Ishikawa (cell line): ENCODE results near the gene POLR1A.

Experiments used
- CEBPB ChIP-seq: IDR thresholded peaks from 2 replicates; pipeline ENCODE4 v1.6.1; 2012
- CREB1 ChIP-seq: IDR thresholded peaks from 2 replicates; pipeline ENCODE4 v1.6.1; 2012; ENCODE audit warnings: low read depth
- EGR1 ChIP-seq: IDR thresholded peaks from 2 replicates; pipeline ENCODE4 v1.6.1; 2012
- EP300 ChIP-seq: IDR thresholded peaks from 2 replicates; pipeline ENCODE4 v1.6.1; 2012; ENCODE audit warnings: borderline replicate concordance
- FOXM1 ChIP-seq: IDR thresholded peaks from 2 replicates; pipeline ENCODE4 v1.6.1; 2012; ENCODE audit warnings: low read depth, borderline replicate concordance
- MAX ChIP-seq: IDR thresholded peaks from 2 replicates; pipeline ENCODE4 v1.6.1; 2012
- NFIC ChIP-seq: IDR thresholded peaks from 2 replicates; pipeline ENCODE4 v1.6.1; 2012
- RAD21 ChIP-seq: IDR thresholded peaks from 2 replicates; pipeline ENCODE4 v1.6.1; 2012; ENCODE audit warnings: low read depth
- TAF1 ChIP-seq: IDR thresholded peaks from 2 replicates; pipeline ENCODE4 v1.6.1; 2012; ENCODE audit warnings: low read depth, mild to moderate bottlenecking
- TCF12 ChIP-seq: IDR thresholded peaks from 2 replicates; pipeline ENCODE4 v1.6.1; 2012; ENCODE audit warnings: low read depth
- TEAD4 ChIP-seq: IDR thresholded peaks from 2 replicates; pipeline ENCODE4 v1.6.1; 2012
- YY1 ChIP-seq: IDR thresholded peaks from 2 replicates; pipeline ENCODE4 v1.6.1; 2012; ENCODE audit warnings: low read depth
- ZBTB7A ChIP-seq: IDR thresholded peaks from 2 replicates; pipeline ENCODE4 v1.6.1; 2012; ENCODE audit warnings: low read depth
- TF ChIP-seq, protein P1 (sequence below): IDR thresholded peaks from 2 replicates; pipeline ENCODE4 v1.6.1; 2012; ENCODE audit warnings: low read depth, mild to moderate bottlenecking

DNA sequence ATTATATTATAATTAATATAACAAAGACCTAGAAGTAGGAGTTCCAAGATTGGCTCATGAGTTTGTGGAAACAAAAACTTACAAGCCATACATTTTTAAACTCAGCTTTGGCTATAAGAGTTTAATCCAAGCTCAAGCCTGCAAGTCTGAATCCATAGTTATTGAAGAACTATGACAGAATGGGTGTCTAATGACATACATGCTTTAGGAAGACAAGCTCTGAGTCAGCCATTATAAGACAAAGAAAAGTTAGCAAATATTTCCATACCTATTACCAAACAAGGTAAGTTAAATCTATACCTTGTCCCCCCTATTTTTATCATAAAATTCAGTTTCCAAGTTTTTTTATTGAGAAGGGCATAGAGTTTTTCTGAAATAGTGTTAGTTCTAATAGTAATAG is 95.6 kb downstream of the POLR1A start:
- TF ChIP-seq, protein P1, sequence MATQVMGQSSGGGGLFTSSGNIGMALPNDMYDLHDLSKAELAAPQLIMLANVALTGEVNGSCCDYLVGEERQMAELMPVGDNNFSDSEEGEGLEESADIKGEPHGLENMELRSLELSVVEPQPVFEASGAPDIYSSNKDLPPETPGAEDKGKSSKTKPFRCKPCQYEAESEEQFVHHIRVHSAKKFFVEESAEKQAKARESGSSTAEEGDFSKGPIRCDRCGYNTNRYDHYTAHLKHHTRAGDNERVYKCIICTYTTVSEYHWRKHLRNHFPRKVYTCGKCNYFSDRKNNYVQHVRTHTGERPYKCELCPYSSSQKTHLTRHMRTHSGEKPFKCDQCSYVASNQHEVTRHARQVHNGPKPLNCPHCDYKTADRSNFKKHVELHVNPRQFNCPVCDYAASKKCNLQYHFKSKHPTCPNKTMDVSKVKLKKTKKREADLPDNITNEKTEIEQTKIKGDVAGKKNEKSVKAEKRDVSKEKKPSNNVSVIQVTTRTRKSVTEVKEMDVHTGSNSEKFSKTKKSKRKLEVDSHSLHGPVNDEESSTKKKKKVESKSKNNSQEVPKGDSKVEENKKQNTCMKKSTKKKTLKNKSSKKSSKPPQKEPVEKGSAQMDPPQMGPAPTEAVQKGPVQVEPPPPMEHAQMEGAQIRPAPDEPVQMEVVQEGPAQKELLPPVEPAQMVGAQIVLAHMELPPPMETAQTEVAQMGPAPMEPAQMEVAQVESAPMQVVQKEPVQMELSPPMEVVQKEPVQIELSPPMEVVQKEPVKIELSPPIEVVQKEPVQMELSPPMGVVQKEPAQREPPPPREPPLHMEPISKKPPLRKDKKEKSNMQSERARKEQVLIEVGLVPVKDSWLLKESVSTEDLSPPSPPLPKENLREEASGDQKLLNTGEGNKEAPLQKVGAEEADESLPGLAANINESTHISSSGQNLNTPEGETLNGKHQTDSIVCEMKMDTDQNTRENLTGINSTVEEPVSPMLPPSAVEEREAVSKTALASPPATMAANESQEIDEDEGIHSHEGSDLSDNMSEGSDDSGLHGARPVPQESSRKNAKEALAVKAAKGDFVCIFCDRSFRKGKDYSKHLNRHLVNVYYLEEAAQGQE: no peak
- TF ChIP-seq EP300 (no peak), RAD21 (no peak), TAF1 (no peak), CEBPB (no peak), CREB1 (no peak), TEAD4 (no peak), FOXM1 (no peak), NFIC (no peak), TCF12 (no peak), ZBTB7A (no peak), MAX (no peak), YY1 (no peak), EGR1 (no peak)
